BE2C (cell line): ENCODE results near the gene LRMDA.

Source experiments
- DNase-seq: peaks from one replicate; pipeline ENCODE4 v3.0.0-alpha.2; 2020
- H3K27me3 ChIP-seq: fragments of 250-450 bp; sonication (Bioruptor Pico); 2 replicates; pipeline ENCODE4 v1.5.1; 2020; ENCODE audit warnings: mild to moderate bottlenecking
- H3K36me3 ChIP-seq: fragments of 250-450 bp; sonication (Bioruptor Pico); 2 replicates; pipeline ENCODE4 v1.5.1; 2020; ENCODE audit warnings: mild to moderate bottlenecking
- H3K4me1 ChIP-seq: fragments of 250-450 bp; sonication (Bioruptor Pico); 2 replicates; pipeline ENCODE4 v1.5.1; 2020
- H3K4me3 ChIP-seq: 2 replicates; pipeline ENCODE4 v1.5.1; 2011; ENCODE audit warnings: low read depth, low read length
- H3K9me3 ChIP-seq: fragments of 250-450 bp; sonication (Bioruptor Pico); 2 replicates; pipeline ENCODE4 v1.5.1; 2020
- TF ChIP-seq, protein P1 (sequence below): IDR thresholded peaks from 2 replicates; pipeline ENCODE4 v1.5.1; 2012; ENCODE audit warnings: mild to moderate bottlenecking, low read depth, low read length

LRMDA gene

GRCh38 chr10:75586814-75587213 is 155.4 kb downstream of the LRMDA start:
- TF ChIP-seq, protein P1, sequence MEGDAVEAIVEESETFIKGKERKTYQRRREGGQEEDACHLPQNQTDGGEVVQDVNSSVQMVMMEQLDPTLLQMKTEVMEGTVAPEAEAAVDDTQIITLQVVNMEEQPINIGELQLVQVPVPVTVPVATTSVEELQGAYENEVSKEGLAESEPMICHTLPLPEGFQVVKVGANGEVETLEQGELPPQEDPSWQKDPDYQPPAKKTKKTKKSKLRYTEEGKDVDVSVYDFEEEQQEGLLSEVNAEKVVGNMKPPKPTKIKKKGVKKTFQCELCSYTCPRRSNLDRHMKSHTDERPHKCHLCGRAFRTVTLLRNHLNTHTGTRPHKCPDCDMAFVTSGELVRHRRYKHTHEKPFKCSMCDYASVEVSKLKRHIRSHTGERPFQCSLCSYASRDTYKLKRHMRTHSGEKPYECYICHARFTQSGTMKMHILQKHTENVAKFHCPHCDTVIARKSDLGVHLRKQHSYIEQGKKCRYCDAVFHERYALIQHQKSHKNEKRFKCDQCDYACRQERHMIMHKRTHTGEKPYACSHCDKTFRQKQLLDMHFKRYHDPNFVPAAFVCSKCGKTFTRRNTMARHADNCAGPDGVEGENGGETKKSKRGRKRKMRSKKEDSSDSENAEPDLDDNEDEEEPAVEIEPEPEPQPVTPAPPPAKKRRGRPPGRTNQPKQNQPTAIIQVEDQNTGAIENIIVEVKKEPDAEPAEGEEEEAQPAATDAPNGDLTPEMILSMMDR: no peak
- no peaks in the 10 kb centered on the region for H3K36me3 ChIP-seq
- no peaks in the 10 kb centered on the region for H3K9me3 ChIP-seq

GRCh38 chr10:75588031-75588430 is 156.6 kb downstream of the LRMDA start:
- H3K27me3 ChIP-seq: no peaks in the 10 kb centered on the region
- no peaks in the 10 kb centered on the region for H3K36me3 ChIP-seq
- DNase-seq: no peak
- TF ChIP-seq, protein P1: no peak
- H3K4me3 ChIP-seq: no peak overlapping the region
- H3K4me1 ChIP-seq: no peaks in the 10 kb centered on the region
- no peaks in the 10 kb centered on the region for H3K9me3 ChIP-seq

More at GRCh38 chr10:75586814-75587213, 155.4 kb downstream of the LRMDA start:
- no peaks in the 10 kb centered on the region for H3K27me3 ChIP-seq
- no peak overlapping the region for H3K4me3 ChIP-seq
- DNase-seq: no peak
- H3K4me1 ChIP-seq: no peaks in the 10 kb centered on the region

- Histone ChIP-seq H3K27me3 (no peaks in the 10 kb centered on the region), H3K36me3 (no peaks in the 10 kb centered on the region), H3K4me3 (no peak overlapping the region), H3K9me3 (no peaks in the 10 kb centered on the region), H3K4me1 (no peaks in the 10 kb centered on the region)
- TF ChIP-seq, protein P1: no peak
- DNase-seq: no peak
Observed at GRCh38 chr10:75589895-75590654, 158.7 kb downstream of the LRMDA start.

DNA sequence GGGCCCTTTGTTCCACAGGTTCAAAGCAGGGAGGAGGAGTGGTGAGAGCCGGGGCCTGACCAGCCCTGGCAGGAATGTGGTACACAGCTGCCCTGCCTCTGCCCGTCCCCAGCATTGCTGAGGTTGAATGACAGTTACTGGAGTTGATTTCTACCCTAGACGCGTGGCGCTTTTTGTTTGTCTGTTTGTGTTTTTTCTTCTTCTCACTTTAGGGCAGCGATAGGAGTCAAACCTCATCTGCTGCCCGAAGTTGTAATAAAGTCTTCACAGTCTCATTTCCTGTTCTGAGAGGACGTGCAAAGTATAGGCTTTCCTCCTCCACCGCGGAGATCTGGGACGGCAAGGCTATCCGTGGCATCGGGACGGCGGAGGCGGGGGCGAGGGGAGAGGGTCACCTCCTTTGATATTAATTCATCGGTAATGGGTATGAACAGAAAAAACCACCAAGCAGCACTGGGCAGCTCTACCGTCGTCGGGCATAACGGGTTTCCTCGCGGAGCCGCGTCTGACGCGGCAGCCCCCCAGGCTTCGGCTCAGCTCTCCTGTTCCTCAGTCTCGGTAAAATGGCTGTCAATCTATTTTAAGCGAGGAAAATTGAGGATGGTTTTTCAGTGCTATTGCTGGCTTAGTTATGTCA is 160.8 kb downstream of the LRMDA start:
- TF ChIP-seq, protein P1: no peak
- H3K4me1 ChIP-seq: no peaks in the 10 kb centered on the region
- no peaks in the 10 kb centered on the region for H3K9me3 ChIP-seq
- no peak for DNase-seq
- no peak overlapping the region for H3K4me3 ChIP-seq
- H3K27me3 ChIP-seq: no peaks in the 10 kb centered on the region
- H3K36me3 ChIP-seq: no peaks in the 10 kb centered on the region

GRCh38 chr10:75592791-75593643 is 161.6 kb downstream of the LRMDA start:
- H3K9me3 ChIP-seq: no peaks in the 10 kb centered on the region
- TF ChIP-seq, protein P1: no peak

More at GRCh38 chr10:75592791-75593643, 161.6 kb downstream of the LRMDA start:
- no peaks in the 10 kb centered on the region for H3K36me3 ChIP-seq
- no peaks in the 10 kb centered on the region for H3K27me3 ChIP-seq
- no peaks in the 10 kb centered on the region for H3K4me1 ChIP-seq
- no peak for DNase-seq
- H3K4me3 ChIP-seq: no peak overlapping the region
